HG02763 (cell line): Measurements from ENCODE around the gene DHCR24.

Experiments
- ATAC-seq: cut with Tn5 transposase; IDR thresholded peaks from one replicate; pipeline ENCODE4 v1.9.1; 2021; ENCODE audit warnings: mild to moderate bottlenecking, moderate library complexity; ENCODE audit not compliant: unreplicated experiment

The DHCR24 gene

GRCh38 chr1:54846716-54847284 lies 40.2 kb downstream of the DHCR24 start:
- no peak for ATAC-seq

GRCh38 chr1:54846301-54846700 lies 40.7 kb downstream of the DHCR24 start:
- no peak for ATAC-seq

GRCh38 chr1:54845772-54846171 lies 41.2 kb downstream of the DHCR24 start:
- no peak for ATAC-seq

- no peak for ATAC-seq
These were observed 42.4 kb downstream of the DHCR24 start for GRCh38 chr1:54844564-54844963.

- no peak for ATAC-seq
These were observed 43.5 kb downstream of the DHCR24 start for GRCh38 chr1:54843449-54843848.

- no peak for ATAC-seq
These were observed 44.0 kb downstream of the DHCR24 start for GRCh38 chr1:54842963-54843362.

- ATAC-seq, result no peak
These were observed 44.6 kb downstream of the DHCR24 start for GRCh38 chr1:54842206-54842915.

- ATAC-seq, result no peak
These were observed 47.2 kb downstream of the DHCR24 start for GRCh38 chr1:54839824-54840223.

GRCh38 chr1:54838565-54839180 lies 48.3 kb downstream of the DHCR24 start:
- no peak for ATAC-seq

GRCh38 chr1:54837002-54837853 lies 49.8 kb downstream of the DHCR24 start:
- no peak for ATAC-seq

GRCh38 chr1:54836594-54836993 lies 50.4 kb downstream of the DHCR24 start:
- ATAC-seq, result no peak

- no peak for ATAC-seq
These were observed 51.0 kb downstream of the DHCR24 start for GRCh38 chr1:54835970-54836369.

- ATAC-seq, result no peak
These were observed 51.7 kb downstream of the DHCR24 start for GRCh38 chr1:54835131-54835898.

GRCh38 chr1:54834007-54834541 lies 52.9 kb downstream of the DHCR24 start:
- no peak for ATAC-seq

GRCh38 chr1:54833121-54833520 lies 53.9 kb downstream of the DHCR24 start:
- no peak for ATAC-seq

GRCh38 chr1:54826226-54826816 lies 60.7 kb downstream of the DHCR24 start:
- no peak for ATAC-seq

GRCh38 chr1:54825696-54826095 lies 61.3 kb downstream of the DHCR24 start:
- no peak for ATAC-seq

GRCh38 chr1:54823670-54824069 lies 63.3 kb downstream of the DHCR24 start:
- ATAC-seq, result no peak

GRCh38 chr1:54819733-54820132 lies 67.3 kb downstream of the DHCR24 start:
- ATAC-seq, result no peak

- no peak for ATAC-seq
These were observed 67.8 kb downstream of the DHCR24 start for GRCh38 chr1:54819195-54819536.
